Mesenteric fat pad (tissue), 1 donor: ENCODE data around the gene MLLT10. TPM values are rescaled to one million over a fixed set of nuclear protein-coding genes. Genes with fewer than 3 reads are reported as not detected.

Experiments used
- DNase-seq: peaks from one replicate; pipeline ENCODE4 v3.0.0-alpha.2; 2020; ENCODE audit warnings: low spot score
- microRNA-seq: library from miRNA; unstranded; fragments of <30 nt; microRNA quantifications from one replicate; pipeline ENCODE4 v1.2.0, GENCODE V29; 2020; ENCODE audit warnings: borderline number of aligned reads
- total RNA-seq: library from RNA; stranded (reverse); fragmentation: NEBNext Ultra II Directional; extraction: Animal tissue kit (Norgen Biotek cat#: 25700); gene quantifications from one replicate; pipeline ENCODE4 v1.2.1, GENCODE V29; 2021
- donor health status: DM: yes; HTN: yes; CAD: no.

MLLT10 gene
- total RNA-seq, 1 donor from 2014 or later: 42.1 TPM

DNA sequence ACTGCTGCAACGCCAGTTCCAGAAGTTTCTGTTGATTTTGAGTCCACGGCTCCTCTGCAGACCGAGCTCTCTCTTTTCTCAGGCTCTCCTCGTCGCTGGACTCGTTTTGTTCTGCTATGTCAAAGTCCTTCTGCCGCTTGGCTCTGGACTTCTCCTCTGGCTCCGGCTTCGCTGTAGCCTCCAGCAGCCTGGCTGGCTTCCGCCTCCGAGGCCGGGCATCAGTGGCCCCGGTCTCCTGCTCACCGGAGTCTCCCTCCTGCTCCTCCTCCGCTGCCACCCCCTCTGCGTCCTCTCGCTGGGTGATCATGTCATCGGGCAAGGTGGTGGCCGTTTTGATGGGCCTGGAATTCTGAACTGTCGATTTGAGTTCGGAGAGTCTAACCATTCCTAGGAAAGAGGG lies 225.2 kb downstream of the MLLT10 start:
- no peak for DNase-seq

DNA sequence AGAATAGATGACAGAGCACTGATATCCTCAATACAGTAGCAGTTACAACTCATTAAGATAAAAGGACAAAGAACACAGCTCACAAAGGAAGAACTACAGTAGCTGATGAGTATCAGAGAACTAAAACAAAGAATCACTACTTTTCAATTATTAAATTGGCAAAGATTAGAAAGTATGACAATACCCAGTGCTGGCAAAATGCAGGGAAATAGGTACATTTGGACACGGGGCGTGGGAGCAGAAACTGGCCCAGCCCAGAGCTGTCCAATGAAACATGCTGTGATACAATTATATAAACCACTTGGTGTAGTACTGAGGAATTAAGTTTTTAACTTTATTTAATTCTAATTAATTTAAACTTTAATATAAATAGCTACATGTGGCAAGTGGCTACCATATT lies 226.3 kb downstream of the MLLT10 start:
- DNase-seq: no peak

DNA sequence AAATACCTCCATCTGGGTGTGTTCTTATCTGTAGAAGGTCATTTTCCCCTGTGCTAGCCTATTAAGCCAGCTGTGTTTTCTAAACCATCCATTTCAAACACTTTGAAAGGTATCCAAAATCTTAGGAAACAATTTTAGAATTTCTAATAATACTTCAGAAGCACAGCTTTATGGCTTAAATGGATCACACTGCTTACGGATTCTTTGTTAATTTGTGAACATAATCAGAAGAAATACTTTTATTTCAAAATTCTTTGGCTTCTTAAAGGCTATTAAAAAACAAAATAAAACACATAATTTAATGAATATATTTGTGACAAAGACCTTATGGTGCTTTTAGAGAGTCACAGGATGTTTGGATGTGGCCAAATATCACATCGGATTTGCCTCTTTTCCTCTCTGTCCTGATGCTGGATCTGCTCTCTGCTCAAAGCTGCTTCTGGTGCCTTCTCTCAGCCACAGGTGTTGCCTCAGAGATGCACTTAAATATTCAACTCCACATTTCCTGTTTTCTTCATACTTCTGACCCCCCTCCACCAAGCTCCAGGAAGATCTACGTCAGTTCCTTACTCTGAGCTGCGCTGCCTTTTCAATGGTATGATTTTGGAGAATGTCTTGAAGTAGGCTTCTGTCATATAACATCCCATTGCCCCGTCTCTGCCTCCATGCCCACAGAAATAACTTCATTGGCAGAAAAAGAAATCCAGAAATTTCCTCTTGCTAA lies 230.6 kb downstream of the MLLT10 start:
- DNase-seq: no peak

DNA sequence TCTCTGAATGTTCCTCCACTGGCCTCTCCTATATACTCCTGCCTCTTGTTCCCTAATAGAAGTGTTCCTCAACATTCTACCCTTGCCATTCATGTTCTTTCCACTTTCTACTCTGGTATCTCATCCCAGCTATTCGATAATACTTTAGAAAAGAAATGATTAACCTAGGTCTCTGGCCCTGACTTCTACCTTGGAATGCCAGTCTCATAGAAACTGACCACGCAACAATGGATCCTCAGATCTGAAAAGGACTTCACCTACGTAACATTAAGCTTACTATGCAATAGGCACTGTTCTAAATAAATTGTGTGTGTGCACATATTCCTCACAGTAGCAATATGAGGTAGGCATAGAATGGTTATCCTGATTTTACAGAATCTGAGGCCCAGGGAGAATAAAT lies 235.0 kb downstream of the MLLT10 start:
- DNase-seq: no peak

DNA sequence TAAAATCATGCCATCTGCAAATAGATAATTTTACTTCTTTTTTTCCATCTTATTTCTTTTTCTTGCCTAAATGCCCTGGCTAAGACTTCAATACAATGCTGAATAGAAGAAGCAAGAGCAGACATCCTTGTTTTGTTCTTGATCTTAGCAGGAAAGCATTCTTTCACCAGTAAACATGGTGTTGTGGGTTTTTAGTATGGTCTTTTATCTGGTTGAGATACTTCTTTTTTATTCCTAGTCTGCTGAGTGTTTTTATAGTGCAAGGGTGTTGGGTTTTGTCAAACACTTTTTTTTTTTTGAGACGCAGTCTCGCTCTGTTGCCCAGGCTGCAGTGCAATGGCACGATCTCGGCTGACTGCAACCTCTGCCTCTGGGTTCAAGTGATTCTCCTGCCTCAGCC lies 237.2 kb downstream of the MLLT10 start:
- DNase-seq: no peak

DNA sequence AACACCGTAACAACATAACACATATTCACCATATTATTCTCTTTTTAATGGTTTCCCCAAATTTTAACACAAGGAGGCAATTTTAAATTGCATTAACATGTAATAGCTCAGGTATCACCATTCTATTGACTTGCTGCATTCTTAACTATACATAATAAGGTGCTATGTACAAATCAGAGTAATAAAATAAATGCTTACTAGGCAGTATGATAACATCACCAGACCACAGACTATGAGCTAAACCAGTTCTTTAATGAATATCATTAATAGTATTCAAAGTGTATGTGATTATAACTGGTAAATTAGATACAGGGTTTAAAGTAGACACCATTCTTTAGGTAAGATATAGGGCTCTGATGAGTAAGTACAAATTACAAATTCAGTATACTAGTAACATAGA lies 242.9 kb downstream of the MLLT10 start:
- DNase-seq: no peak

DNA sequence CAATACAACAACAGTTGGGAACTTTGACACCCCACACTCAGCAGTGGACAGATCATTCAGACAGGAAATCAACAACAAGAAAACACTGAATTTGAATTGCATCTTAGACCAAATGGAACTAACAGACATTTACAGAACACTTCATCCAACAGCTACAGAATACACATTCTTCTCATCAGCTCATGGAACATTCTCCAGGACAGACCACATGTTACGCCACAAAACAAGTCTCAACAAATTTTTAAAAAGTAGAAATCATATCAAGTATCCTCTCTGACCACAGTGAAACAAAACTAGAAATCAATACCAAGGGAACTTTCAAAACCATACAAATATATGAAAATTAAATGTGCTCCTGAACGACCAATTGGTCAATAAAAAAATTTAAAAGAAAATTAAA lies 257.2 kb downstream of the MLLT10 start:
- DNase-seq: no peak

Small RNA genes within 50 kb of the gene (microRNA-seq; reads per million reads assigned to microRNA genes)
- gene MIR1915: not detected

Other genes with a start within 250 kb of the MLLT10 start
- 0.58 TPM for gene SKIDA1, start 8.6 kb upstream of the MLLT10 start, total RNA-seq